Right renal pelvis (tissue), 4 donors: ENCODE results near the gene TXNRD2. TPM values are rescaled to one million over a fixed set of nuclear protein-coding genes. Genes with fewer than 3 reads are reported as not detected.
"Not testable (repeated sequence)": the region's sequence is repeated elsewhere in the genome, so short reads cannot be mapped to it uniquely, and the experiment has no call there.

Source experiments
- DNase-seq, 4 donors: peaks; one replicate each; pipeline ENCODE4 v3.0.0-alpha.2; 2013; ENCODE audit warnings: low read depth in 4 of 4, low spot score in 3 of 4, missing footprints in 1 of 4
- polyA plus RNA-seq, 4 donors: library from polyadenylated mRNA; unstranded; fragments of 120-200 nt; gene quantifications; one replicate each; pipeline ENCODE4 v1.2.1, GENCODE V29; 2013; ENCODE audit not compliant: insufficient read length in 4 of 4

Gene TXNRD2
- polyA plus RNA-seq, 4 donors, result 23.3 to 28.0 (median 24.4) TPM

GRCh38 chr22:19930551-19931486, 10.8 kb downstream of the TXNRD2 start:
- no peak for DNase-seq

- no peak for DNase-seq
Observed at GRCh38 chr22:19929586-19930550, 11.8 kb downstream of the TXNRD2 start.

- no peak for DNase-seq
Observed at GRCh38 chr22:19928207-19928606, 13.4 kb downstream of the TXNRD2 start.

- DNase-seq, result no peak
Observed at GRCh38 chr22:19927696-19928095, 13.9 kb downstream of the TXNRD2 start.

GRCh38 chr22:19926028-19926427, 15.6 kb downstream of the TXNRD2 start:
- not testable (repeated sequence) for DNase-seq

GRCh38 chr22:19923914-19924513, 17.6 kb downstream of the TXNRD2 start:
- no peak for DNase-seq

GRCh38 chr22:19921544-19922081, 20.0 kb downstream of the TXNRD2 start:
- no peak for DNase-seq

- DNase-seq, result no peak
Observed at GRCh38 chr22:19919701-19920363, 21.8 kb downstream of the TXNRD2 start.

- no peak for DNase-seq
Observed at GRCh38 chr22:19918332-19919106, 23.1 kb downstream of the TXNRD2 start.

- DNase-seq, result no peak
Observed at GRCh38 chr22:19917389-19918138, 24.1 kb downstream of the TXNRD2 start.

GRCh38 chr22:19916941-19917340, 24.7 kb downstream of the TXNRD2 start:
- DNase-seq, result no peak

GRCh38 chr22:19916006-19916405, 25.6 kb downstream of the TXNRD2 start:
- no peak for DNase-seq

GRCh38 chr22:19915287-19915954, 26.2 kb downstream of the TXNRD2 start:
- no peak for DNase-seq

- DNase-seq, result no peak
Observed at GRCh38 chr22:19914201-19914943, 27.2 kb downstream of the TXNRD2 start.

- no peak for DNase-seq
Observed at GRCh38 chr22:19913337-19913936, 28.2 kb downstream of the TXNRD2 start.

- DNase-seq, result no peak
Observed at GRCh38 chr22:19912271-19912999, 29.2 kb downstream of the TXNRD2 start.
